Colonic mucosa (tissue), 4 donors: ENCODE data around the gene PIGU. TPM values are rescaled to one million over a fixed set of nuclear protein-coding genes. Genes with fewer than 3 reads are reported as not detected.

Experiments used
- DNase-seq: peaks from one replicate; pipeline ENCODE4 v3.0.0-alpha.2; 2020
- H3K27ac ChIP-seq: fragments of 200-600 bp; one replicate; pipeline ENCODE4 v1.8.0; 2021
- H3K27me3 ChIP-seq: fragments of 200-600 bp; one replicate; pipeline ENCODE4 v1.8.0; 2021
- H3K36me3 ChIP-seq: fragments of 200-600 bp; one replicate; pipeline ENCODE4 v1.8.0; 2021
- H3K4me1 ChIP-seq: fragments of 200-600 bp; one replicate; pipeline ENCODE4 v1.8.0; 2021; ENCODE audit warnings: mild to moderate bottlenecking
- H3K4me3 ChIP-seq: fragments of 200-600 bp; one replicate; pipeline ENCODE4 v1.8.0; 2021
- H3K9ac ChIP-seq, 2 donors: one replicate each; pipeline ENCODE4 v1.7.0; 2013; ENCODE audit warnings: control low read depth in 2 of 2, low read depth in 2 of 2, low read length in 2 of 2
- H3K9me3 ChIP-seq: fragments of 200-600 bp; one replicate; pipeline ENCODE4 v1.8.0; 2021
- CTCF ChIP-seq: fragments of 200-600 bp; IDR thresholded peaks from one replicate; pipeline ENCODE4 v1.8.0; 2022; ENCODE audit warnings: antibody characterized with exemption, mild to moderate bottlenecking
- intact Hi-C: fragments of 100-400 bp; cut with DNase I; formaldehyde crosslinking; loops from one replicate; pipeline ENCODE4 v1.14.1; 2022
- total RNA-seq, 2 donors: library from RNA; stranded (reverse); fragmentation: NEBNext Ultra II Directional in 1 of 2; extraction: Animal tissue kit (Norgen Biotek cat#: 25700) in 1 of 2; gene quantifications; one replicate each; pipeline ENCODE4 v1.2.1, GENCODE V29; 2021
- donor health status: healthy.
- donor health status: DM: no; HTN: no; CAD: no.
- donor health status: DM: no; HTN: no; CAD: no.

PIGU gene
- total RNA-seq, 2 donors from 2014 or later = 22.3 to 32.6 TPM

- TF ChIP-seq CTCF = no peak
Measured at GRCh38 chr20:34575271-34575670, 101.6 kb downstream of the PIGU start.

DNA sequence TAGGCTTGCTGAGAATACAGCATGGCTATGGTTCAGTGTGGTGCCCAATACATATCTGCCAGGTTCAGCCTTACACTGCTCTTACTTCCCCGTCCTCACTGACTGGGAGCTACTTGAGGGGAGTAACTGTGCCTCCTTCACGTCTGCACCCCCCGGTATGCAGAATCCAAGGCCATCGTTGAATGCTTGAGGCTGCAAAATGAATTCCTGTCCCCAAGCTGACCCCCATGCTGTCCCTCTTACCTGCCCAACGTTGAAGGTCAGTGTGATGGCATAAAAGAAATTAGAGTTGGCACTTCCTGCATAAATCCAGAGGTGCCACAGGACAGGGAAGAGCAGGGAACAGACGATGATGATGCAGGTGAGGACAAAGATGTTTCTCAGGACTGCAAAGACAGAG, 102.0 kb downstream of the PIGU start:
- no peak for DNase-seq
- Histone ChIP-seq H3K9me3 (no peaks in the 10 kb centered on the region), H3K36me3 (no peaks in the 10 kb centered on the region), H3K27me3 (no peaks in the 10 kb centered on the region), H3K27ac (no peak overlapping the region), H3K4me1 (no peaks in the 10 kb centered on the region), H3K4me3 (no peak overlapping the region), H3K9ac (no peak overlapping the region)
- intact Hi-C loops = loop anchor here (5.0 kb wide), 1 partner anchor 192 kb away; no protein-coding TSS in a partner anchor
- TF ChIP-seq CTCF = no peak

More at GRCh38 chr20:34575271-34575670, 101.6 kb downstream of the PIGU start:
- H3K36me3 ChIP-seq = no peaks in the 10 kb centered on the region
- no peak overlapping the region for H3K9ac ChIP-seq
- peaks cover 4% of the 10 kb centered on the region for H3K4me1 ChIP-seq
- no peaks in the 10 kb centered on the region for H3K27me3 ChIP-seq
- no peak overlapping the region for H3K27ac ChIP-seq
- intact Hi-C loops = loop anchor here (5.0 kb wide), 1 partner anchor 192 kb away; no protein-coding TSS in a partner anchor
- no peaks in the 10 kb centered on the region for H3K9me3 ChIP-seq
- DNase-seq = no peak
- H3K4me3 ChIP-seq = no peak overlapping the region

- Histone ChIP-seq H3K9ac (no peak overlapping the region), H3K36me3 (no peaks in the 10 kb centered on the region), H3K27ac (no peak overlapping the region), H3K27me3 (no peaks in the 10 kb centered on the region), H3K4me3 (no peak overlapping the region), H3K4me1 (no peaks in the 10 kb centered on the region), H3K9me3 (no peaks in the 10 kb centered on the region)
- intact Hi-C loops = no loop called here
- TF ChIP-seq CTCF = no peak
- DNase-seq = no peak
Measured at GRCh38 chr20:34574426-34574825, 102.5 kb downstream of the PIGU start.

- TF ChIP-seq CTCF = no peak
- H3K4me1 ChIP-seq = no peaks in the 10 kb centered on the region
- no peak overlapping the region for H3K9ac ChIP-seq
- no peaks in the 10 kb centered on the region for H3K27me3 ChIP-seq
- no peak for DNase-seq
- H3K4me3 ChIP-seq = no peak overlapping the region
- no peak overlapping the region for H3K27ac ChIP-seq
- H3K36me3 ChIP-seq = no peaks in the 10 kb centered on the region
- intact Hi-C loops = no loop called here
- no peaks in the 10 kb centered on the region for H3K9me3 ChIP-seq
Measured at GRCh38 chr20:34573541-34574300, 103.2 kb downstream of the PIGU start.

GRCh38 chr20:34571753-34572152, 105.1 kb downstream of the PIGU start:
- H3K36me3 ChIP-seq = no peaks in the 10 kb centered on the region

More at GRCh38 chr20:34571753-34572152, 105.1 kb downstream of the PIGU start:
- Histone ChIP-seq H3K4me3 (no peak overlapping the region), H3K9ac (no peak overlapping the region), H3K27ac (no peak overlapping the region), H3K27me3 (no peaks in the 10 kb centered on the region), H3K9me3 (no peaks in the 10 kb centered on the region), H3K4me1 (no peaks in the 10 kb centered on the region)
- DNase-seq = no peak
- intact Hi-C loops = no loop called here
- TF ChIP-seq CTCF = no peak
